Measurements from ENCODE around the gene C1QTNF8.

GRCh38 chr16:1093284-1094123 is 2.5 kb downstream of the C1QTNF8 start:
- TF ChIP-seq EZH2phosphoT487 (IDR thresholded peaks at IDR 0.05; ENCODE audit: insufficient read depth, low read depth) (no peak), EZH2 (IDR thresholded peaks at IDR 0.05; ENCODE audit: insufficient read depth, poor library complexity, severe bottlenecking) (no peak)

All from GM23248 (cell line).